Activated CD4-positive, alpha-beta T cell treated with anti-CD3 and anti-CD28 coated beads, Interleukin-2, amount 50 U/mL, for 48 hours (primary cell): ENCODE measurements around the gene ILK.

ENCODE experiments used
- DNase-seq, 2 experiments: peaks; one replicate each; pipeline ENCODE4 v3.0.0-alpha.2; 2020

ILK gene

DNA sequence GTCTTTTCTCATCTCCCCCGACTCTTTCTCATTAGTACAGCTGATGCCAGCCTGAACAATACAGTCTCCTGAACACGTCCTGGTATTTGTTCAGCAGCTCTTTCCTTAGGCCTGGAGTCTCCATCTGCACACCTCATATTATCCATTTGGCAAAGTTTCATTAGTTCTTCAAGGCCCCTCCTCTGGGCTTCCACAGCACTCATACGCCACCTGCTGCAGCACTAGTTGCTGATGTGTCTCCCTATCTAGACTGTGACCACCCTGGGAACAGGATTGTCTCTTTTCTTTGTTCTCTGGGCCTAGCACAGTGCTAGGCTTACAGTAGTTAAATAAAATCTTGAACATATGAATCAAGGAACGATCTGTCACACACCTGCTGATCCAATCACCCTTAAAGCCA is 34.9 kb downstream of the ILK start:
- no peak for DNase-seq

DNA sequence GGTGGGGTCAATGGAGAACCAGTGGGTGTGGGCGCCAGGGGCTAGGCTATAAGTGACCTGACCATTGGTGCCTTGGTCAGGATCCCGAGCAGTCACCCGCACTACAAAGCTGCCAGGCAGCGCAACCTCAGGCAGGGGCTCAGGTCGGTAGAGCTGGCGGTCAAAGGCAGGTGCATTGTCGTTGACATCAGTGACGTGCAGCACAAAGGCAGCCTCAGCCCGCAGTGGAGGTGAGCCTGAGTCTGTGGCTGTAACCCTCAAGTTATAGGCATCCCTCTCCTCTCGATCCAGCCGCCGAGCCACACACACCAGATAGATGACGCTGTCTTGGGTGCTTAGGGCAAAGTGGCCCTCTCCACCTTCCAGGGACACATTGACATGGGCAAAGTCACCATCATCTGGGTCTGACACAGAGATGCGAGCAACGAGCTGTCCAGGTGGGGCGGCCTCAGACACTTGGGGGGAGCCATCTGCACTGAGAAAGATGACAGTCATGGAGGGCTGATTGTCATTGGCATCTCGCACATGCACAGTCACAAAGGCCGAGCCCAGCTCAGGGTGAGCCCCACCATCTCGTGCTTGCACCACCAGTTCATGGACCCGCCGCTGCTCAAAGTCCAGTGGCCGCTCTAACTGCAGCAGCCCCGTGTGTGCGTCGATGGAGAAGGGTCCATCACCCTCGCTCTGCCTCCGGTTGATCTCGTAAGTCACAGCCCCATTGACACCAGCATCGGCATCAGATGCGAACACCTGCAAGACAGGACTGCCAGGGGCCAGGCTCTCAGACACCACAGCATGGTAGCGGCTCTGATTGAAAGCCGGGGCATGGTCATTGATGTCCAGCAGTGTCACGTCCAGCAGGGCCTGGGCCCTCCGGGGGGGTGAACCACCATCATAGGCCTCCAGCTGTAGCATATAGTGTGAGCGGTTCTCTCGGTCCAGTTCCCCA is 36.7 kb downstream of the ILK start:
- DNase-seq = no peak

DNA sequence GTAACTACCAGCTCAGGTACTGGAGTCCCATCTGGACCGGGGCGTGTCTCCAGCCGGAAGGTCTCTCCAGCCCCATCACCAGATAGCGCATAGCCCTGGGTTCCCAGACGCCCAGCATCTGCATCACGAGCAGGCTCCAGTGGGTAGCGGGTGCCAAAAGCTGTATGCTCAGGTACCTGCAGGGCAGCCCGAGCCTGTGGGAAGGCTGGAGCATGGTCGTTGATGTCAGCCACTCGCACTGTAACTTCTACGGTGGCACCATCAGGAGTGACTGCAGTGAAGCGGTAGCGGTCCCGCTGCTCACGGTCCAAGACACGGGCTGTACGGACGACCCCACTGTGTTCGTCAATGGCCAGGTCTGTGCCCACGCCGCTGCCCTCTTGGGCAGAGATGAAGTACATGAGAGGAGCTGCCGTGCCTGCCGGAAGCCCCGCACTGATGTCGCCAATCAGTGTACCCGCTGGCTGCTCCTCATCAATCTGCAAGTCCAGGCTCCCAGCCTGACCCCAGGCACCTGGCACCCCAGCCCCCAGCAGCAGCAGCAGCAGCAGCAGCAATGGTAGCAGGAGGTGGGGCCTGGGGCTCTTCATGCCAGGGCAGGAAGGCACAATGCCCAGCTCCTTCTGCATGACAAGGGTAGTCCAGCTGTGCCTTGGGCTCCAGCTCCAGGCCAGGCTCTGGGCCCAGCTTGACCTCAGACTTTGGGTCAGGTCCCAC is 37.6 kb downstream of the ILK start:
- no peak for DNase-seq

DNA sequence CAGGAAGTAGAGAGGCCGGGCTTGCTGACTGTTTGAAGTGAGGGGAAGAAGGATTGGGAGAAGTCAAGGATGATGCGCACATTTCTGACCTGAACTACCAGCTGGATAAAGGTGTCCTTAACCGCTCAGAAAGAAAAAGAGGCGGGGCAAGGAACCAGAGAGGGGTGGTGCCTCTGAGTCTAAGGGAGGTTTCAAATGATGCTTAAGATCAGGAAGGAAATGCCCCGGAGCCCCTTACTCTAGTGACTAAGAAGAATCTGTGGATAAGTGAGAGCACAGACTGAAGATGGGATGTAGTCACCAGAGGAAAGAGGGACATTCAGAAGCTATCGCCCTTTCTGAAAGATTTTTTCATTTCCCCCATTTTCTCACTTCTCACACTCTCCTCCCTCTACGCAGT is 39.4 kb downstream of the ILK start:
- no peak for DNase-seq

DNA sequence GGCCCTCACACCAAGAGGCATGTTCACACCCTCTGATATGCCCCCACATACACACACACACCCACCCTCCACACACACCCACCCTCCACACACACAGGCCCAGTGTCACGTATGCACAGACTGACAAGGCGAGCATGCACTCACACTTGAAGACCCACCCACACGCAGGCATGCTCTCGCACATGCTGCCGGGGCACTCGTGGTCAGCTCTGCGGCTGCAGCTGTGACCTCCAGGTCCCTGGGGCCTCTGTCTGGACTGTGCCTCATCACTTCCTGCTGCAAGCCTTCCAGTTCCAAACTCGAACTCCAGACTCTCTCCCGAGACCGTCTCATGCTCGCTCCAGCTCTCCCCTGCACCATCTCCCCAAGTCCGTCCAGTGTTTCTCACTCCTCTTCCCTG is 42.5 kb downstream of the ILK start:
- DNase-seq = no peak

DNA sequence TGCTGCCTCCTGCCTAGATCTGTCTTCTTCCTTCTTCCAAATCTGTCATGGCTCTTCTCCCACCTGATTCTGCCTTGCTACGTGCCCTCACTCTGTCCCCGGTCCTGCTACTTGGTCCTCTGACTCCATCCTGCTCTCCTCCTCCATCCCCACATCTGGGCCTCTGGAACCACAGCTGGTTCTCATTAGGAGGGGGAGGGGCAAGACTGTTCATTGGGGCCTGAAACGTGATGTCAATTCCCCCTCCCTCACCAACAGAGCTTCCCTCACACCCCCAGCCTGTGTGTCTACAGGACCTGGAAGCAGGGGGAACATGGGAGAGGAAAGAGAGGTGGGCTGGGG is 43.0 kb downstream of the ILK start:
- DNase-seq = no peak

DNA sequence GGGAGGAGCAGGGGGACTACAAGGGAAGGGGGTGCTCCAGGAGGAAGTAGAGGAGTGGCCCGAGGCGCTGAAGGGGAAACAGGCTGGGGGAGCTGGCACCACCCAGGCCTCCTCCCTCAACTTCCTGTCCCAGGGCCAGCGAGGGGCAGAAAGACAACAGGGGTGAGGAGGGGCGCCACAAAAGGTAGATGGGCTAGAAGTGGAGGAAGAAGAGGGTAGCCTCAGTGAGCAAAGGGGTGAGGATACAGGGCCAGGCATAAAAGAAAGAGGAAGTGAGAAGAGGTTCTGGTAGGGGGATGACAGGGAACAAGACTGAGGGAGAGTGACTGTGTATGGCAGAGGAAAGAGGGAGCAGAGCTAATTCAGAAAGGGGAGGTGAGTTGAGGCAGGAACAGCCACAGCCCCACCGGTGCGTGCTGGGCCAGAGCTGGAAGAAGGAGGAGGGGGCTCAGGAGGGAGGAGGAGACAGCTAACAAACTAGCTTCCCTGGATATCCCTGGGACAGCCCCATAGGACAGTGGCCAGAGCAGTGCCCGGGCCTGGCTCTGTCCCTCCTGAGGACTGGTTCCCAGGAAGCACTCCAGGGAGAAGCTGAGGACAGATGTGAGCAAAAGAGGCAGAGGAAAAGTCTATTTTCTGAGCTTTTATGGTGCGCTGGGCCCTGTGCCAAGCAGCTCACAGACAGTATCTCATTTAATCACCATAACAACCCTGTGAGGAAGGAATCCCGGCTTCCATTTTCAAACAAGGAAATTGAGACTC is 43.5 kb downstream of the ILK start:
- DNase-seq = peak in 1 of 2 experiments; percentile 35

DNA sequence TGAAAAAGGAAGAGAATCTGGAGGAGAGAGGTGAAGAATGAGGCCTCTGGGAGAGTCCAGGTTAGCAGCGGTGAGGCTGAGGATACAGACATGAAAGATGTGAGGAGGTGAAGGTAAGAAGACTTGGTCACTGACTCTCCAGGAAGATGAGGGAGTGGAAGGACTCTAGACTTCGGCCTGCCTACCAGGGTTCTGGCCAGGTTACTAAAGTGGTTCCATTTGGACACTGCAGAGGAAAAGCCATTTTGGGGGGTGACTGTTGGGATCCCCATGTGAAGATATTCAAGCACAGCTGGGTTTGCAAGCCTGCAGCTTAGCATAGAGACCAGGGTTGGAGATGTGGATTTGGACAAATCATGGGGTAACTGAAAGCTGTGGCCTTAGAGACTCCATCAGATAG is 44.3 kb downstream of the ILK start:
- DNase-seq = no peak

DNA sequence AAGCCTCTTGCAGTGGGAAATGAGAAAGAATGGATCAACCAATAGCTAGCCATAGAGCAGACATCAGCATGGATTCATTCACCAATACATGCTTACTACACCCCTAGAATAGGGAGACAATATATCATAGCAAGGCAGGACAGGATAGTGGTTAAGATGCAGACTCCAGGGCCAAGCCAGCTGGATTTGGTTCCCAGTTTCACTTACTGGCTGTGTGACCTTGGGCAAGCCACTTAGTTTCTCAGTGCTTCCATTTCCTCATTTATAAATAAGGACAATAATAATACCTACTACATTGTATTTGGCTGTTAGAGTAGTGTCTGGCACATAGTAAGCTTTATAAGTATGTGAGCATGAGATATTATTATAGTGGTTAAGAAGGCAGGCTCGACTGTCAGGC is 44.9 kb downstream of the ILK start:
- no peak for DNase-seq

DNA sequence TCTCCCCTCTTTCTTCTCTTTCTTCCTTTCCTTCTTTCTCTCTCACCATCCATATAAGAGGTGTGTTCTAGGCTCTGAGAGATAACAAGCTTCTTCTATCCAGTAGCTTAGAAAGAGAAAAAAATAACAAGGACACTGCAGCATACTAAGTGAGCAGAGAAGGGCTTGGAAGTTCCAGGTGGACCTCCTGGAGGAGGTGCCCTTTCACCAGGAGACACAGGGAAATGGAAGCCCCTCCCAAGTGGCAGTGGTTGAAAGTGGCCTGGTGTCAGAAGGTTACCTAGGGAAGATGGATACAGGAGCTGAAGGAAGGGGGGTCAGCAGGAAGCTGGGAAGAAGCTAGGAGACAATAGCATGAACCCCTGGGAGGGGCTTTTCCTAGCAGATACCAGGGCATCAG is 46.5 kb downstream of the ILK start:
- DNase-seq = no peak

DNA sequence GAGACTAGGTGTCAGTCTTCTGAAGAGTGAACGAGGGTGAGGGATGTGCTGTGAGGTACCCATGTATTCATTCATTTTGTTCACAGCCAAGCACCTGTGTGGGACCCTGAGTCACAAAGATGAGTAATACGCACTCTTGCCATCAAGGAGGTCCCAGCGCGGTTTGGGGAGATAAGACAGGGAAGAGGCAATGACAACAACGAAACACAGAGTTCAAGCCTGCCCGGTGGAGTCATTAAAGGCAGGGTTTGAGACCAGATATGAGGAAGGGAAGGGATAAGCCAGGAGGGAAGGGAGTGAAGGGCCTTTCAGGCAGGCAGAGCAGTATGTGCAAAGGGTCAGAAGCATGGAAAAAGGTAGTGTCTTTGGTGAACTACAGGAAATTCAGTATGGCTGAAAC is 47.4 kb downstream of the ILK start:
- DNase-seq = no peak

DNA sequence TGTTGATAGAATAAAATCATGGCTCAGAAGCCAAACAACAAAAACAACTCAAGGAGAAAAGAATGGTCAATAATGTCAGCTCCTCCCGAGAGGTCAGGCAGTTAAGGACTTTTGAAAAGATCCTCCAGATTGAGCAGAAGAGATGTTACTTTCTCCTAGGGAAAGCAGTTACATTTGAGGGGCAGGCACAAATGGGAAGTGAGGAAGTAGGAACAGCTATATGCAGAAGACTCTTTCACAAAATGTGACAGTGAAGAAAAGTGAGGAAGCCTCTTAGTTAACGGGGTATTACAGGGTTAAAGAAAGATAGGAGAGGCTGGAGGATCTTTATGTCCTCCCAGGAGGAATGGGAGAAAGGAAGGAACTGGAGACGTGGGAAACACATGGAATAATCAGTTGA is 48.6 kb downstream of the ILK start:
- no peak for DNase-seq

DNA sequence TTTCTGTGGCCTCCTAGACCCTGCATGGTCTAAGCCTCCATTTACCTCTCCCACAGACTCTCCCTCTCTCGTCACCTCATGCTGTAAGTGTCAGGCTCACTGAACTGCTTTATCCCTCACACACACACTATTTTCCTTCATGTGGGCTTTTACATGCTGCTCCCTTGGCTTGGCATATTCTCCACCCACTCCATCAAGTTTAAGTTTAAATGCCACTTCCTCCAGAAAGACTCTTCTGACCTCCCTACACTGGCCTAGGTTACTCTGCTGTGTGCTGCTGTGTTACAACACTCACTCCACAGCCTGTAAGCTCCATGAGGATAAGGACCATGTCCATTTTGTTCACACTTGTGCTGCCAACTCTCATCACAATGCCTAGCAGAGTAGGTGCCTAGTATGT is 49.5 kb downstream of the ILK start:
- DNase-seq = no peak

DNA sequence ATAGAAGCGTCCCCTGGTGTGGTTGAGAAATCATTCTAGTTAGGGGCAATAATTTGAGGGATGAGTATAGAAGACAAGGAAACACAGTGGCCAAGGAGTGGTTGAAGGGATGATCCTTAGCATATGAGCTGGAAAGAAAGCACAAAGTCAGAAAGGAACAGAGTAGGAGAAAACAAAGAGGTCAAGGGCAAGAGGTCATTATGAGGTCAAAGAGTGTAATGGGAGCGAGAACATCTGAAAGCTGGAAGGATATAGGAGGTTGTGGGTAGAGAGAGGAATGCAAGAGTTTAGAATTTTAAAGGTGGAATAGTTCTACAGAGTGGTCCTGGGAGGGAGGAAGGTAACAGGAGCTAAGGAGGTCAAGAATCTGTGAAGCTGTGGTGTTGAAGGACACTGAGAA is 50.1 kb downstream of the ILK start:
- no peak for DNase-seq

DNA sequence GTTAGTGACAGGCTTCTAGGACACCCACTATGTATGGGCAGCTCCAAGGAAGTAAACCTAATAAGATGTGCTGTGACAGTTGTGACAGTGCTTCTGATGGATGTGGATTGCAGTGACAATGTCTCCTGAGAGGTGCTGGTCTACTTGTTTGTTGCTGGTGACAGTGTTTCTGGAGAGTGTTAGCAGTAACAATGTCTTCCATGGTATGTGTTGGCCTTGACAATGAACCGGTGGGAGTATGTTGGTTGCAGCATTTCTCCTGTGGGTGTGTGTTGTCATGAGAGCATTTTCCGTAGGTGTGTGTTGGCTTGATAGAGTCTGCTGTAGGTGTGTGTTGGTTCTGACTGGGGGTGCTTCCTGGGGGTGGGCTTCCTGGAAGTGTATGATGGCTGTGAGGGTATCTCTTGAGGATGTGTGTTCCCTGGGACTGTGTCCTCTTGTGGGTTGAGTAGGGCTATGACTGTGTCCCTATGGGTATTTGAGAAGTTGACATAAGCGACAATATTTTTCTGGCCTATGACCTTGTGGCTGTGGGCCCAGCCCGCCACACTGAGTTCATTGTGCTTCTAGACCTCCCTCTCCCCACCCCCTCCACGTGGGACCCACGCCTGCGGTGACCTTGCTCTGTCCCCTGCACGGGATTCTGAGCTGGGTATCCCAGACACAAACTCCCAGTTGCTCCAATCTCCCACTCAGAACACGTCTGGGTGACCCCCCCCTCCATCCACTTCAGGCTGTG is 50.9 kb downstream of the ILK start:
- no peak for DNase-seq

DNA sequence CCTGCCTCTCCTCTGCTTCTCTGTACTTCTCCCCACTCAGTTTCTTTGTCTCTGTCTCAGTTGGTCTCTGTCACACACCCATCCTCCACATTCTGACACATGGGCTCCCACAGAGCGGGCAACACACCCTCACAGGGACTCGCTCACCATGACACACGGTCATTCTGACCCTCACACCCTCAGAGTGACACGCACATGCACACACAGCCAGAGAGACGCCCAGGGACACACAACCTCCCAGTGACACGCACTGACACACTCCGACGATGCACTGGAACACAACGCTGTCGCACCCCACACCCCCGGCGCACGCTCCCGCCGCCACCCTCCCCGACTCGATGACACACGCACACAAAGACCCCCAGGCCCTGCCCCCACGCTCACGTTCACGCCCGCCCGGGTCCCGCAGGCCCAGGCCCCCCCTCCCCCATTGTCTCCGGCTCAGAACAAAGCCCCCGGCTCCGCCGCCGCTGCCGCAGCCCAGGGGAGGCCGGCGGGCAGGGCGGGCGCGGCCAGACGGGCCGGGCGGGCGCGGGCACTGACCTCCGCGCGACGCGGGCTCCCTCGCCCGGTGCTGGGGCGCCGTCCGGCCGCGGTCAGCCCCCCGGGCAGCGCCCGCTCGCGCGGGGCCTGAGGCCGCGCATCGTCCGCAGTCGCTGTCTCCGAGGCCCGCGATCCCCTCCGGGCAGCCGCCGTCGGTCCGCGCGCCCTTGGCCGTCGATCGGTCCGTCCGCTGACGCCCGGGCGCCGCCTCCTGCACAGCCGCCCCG is 51.6 kb downstream of the ILK start:
- peak in 1 of 2 experiments; percentile 34 for DNase-seq

DNA sequence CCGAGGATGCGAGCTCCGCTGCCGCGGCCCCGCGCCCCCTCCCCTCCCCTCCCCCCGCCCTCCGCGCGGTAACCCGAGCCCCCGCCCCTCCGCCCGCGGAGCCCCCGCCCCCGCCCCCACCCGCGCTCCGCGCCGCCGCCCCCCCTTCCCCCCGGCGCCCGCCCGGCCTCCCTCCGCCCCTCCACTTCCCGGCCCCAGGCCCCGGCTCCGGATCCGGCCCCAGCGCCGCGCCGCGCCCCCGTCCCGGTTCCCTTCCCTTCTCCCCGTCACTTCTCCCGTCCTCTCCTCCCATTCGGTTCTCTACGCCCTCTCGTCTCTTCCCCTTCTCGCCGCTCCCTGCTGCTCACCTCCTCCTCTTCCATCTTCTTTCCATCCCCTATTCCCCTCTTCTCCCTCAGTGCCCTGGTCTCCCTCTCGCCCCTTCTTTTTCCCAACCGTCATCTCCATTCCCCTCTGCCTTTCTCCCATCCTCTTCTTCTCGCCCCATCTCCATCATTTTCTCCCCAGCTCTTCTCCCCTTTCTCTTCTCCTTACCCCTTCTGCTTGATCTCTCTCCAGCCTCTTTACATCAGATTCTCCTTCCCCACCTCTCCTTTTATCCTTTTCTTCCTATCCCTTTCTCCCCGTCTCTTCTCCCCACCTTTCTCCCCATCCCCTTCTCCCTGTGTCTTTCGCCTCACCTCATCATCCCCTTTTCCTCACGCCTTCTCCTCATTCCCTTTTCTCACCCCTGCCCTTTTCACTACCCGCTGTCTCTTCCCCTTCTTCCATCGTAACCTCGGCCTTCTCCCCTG is 52.4 kb downstream of the ILK start, which contains the start of gene DCHS1:
TSS of gene DCHS1 (minus strand) at position 20 of the 794 bp plus-strand sequence. CDS start 14,196 bp downstream, outside the sequence.
- DNase-seq = no peak

DNA sequence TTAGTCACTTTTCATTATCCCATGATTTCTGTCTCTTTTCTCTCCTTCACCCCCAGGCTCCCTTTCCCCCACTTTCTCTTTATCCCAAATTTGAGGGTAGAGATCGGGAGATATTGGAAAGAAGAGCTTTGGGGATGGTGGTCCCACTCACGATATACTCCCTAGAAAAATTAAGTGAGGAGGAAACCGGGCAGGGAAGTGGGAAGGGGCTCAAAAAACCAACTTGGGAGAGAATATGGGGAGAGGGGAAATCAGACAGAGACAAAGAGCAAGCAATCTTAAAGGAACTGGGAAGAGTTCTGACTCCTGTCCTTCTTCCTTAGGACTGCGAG is 53.0 kb downstream of the ILK start:
- no peak for DNase-seq

DNA sequence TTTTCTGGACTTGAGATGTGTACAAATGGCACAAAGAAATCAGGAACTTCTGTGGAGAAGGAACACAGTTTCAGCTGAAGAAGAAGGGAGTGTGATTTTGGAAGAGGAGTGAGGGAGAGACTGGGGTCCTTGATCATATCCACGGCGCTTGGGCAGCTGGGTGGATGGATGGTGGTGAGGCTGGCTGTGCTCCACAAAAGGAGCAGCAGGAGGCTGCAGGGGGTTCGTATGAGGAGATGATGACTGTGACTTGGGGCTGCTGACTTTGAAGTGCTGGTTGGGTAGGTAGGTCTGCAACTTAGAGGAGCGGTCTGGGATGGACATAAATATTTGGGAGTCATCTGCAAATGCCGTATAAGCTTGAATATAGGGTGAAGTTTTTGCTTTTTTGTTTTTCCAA is 53.4 kb downstream of the ILK start:
- no peak for DNase-seq

DNA sequence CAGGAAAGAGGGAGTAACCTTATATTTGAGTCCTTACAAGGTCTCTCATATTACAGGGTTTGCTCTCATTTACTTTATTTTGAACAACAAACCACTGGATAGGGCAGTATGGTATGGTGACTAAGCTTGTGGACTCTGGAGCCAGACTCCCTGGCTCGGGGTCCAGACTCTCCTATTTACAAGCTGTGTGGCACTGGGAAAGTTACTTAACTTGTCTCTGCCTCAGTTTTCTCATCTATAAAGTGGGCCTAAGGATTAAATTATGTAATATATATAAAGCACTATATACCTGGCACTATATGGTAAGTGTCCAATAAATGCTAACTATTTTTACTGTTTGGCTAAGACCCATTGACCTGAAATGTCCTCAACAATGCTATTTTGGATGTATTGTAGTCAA is 53.8 kb downstream of the ILK start:
- no peak for DNase-seq

DNA sequence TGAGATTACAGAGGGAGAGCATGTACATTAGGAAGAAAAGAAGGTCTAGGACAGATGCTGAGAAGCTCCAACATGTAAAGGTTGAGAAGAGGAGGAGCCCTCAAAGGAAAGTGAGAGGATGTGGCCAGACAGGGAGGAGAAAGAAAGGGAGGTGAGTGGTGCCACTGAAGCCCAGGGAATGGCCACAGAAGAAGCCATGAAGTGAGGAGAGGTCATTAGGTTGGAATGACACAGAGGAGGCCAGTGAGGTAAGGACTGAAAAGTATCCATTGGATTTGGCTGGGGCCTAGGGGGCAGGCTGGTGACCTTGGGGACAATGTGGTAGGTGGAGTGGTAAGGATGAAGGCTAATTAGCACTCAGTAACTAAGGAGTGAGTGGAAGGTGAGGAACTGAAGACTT is 55.1 kb downstream of the ILK start:
- no peak for DNase-seq
